Suppressor macrophage treated with lipopolysaccharide for 4 hours (primary cell): Measurements from ENCODE around the gene NEMP2.

Experiments
- DNase-seq: peaks from one replicate; pipeline ENCODE4 v3.0.0-alpha.2; 2020

NEMP2 gene

DNA sequence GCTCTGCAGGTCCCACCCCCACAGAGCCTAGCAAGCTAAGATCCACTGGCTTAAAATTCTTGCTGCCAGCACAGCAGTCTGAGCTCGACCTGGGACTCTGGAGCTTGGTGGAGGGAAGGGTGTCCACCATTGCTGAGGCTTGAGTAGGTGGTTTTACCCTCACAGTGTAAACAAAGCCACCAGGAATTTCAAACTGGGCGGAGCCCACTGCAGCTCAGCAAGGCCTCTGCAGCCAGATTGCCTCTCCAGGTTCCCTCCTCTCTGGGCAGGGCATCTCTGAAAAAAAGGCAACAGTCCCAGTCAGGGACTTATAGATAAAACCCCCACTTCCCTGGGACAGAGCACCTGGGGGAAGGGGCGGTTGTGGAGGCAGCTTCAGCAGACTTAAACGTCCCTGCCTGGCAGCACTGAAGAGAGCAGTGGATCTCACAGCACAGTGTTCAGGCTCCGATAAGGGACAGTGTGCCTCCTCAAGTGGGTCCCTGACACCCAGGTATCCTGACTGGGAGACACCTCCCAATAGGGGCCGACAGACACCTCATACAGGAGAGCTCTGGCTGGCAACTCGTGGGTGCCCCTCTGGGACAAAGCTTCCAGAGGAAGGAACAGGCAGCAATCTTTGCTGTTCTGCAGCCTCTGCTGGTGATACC lies 20.0 kb upstream of the NEMP2 start:
- no peak for DNase-seq

DNA sequence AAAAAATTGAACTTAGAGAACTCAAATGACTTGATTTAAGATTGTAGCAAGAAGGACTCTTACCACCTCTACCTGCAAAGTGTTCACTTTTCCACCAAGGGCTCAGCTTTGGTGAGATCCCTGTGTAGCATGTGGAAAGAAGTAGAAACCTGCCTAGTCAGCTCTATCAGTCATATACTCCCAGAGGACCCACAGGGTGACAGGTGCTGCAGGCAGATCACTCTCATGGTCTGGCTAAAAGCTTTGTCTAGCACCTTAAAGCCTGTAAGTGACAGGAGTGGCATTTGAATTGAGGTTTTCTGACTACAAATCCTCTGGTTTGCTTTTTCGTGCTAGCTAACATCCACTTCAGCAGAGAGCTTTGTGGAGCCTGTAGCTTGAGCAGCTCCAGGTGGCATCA lies 18.7 kb upstream of the NEMP2 start:
- DNase-seq: no peak

DNA sequence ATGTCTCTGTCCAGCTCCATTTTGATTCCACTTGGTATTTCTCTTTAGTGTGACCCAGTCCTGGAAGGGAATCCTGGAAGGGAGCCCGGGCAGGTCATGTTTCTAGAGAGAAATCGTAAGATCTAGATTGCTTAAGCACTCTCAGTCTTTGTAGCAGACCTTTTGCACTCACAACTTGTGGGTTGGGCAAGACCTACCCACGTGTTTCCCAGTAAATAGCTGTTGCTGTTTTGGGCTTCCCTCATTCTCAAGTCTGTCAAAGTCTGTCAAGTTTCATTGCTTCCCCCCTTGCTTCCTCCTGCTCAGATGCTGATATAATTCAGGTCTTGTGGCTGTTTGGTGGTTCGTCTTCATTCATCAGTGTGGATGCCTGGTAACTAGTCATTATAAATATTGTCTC lies 17.4 kb upstream of the NEMP2 start:
- DNase-seq: peak; percentile 67

DNA sequence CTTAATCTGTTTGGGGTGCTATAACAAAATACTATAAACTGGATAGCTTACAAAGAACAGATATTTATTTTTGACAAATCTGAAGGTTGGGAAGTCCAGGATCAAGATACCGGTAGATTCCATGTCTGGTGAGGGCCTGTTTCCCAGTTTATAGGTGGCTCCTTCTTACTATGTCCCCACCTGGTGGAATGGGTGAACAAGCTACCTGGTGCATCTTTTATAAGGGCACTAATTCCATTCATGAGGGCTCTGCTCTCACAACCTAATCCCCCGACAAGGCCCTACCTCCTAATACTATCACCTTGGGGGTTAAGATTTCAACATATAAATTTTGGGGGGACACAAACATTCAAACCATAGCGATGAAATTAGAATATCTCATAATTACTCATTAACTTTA lies 15.6 kb upstream of the NEMP2 start:
- no peak for DNase-seq

DNA sequence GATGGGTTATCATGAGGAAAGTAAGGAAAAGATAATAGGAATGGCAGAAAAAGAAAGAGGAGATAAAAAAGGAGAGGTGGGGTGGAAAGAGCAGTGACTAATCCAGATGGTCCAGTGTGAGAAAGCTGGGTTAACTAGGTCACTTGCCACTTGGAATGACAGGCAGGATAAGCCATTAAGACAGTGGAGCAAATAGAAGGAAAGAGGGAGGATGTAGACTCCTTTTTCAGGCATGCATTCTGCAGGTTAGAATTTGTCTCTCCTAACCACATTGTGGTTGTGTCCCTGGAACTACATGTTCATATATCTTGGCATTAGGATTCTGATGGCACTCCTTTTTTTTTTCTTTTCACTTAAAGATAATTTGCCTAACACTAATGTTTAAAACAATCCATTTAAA lies 13.4 kb upstream of the NEMP2 start:
- DNase-seq: no peak

DNA sequence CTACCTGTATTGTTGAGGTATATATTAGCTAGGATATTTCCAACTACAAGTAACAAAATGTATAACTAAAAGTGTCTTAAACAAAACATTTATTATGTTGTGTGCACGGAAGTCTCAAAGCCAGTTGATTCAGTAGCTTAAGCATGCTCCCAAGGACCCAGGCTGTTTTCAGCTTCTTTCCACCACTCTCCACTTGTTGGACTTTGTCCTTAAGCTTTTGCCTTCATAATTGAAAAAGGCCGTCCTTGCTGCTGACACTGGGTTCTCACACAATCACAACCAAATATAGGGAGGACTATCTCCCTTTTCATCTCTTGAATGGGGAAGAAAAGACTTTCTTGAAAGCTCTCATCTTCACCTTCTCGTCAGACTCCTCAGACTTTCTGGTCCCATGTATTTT lies 12.2 kb upstream of the NEMP2 start:
- DNase-seq: no peak

DNA sequence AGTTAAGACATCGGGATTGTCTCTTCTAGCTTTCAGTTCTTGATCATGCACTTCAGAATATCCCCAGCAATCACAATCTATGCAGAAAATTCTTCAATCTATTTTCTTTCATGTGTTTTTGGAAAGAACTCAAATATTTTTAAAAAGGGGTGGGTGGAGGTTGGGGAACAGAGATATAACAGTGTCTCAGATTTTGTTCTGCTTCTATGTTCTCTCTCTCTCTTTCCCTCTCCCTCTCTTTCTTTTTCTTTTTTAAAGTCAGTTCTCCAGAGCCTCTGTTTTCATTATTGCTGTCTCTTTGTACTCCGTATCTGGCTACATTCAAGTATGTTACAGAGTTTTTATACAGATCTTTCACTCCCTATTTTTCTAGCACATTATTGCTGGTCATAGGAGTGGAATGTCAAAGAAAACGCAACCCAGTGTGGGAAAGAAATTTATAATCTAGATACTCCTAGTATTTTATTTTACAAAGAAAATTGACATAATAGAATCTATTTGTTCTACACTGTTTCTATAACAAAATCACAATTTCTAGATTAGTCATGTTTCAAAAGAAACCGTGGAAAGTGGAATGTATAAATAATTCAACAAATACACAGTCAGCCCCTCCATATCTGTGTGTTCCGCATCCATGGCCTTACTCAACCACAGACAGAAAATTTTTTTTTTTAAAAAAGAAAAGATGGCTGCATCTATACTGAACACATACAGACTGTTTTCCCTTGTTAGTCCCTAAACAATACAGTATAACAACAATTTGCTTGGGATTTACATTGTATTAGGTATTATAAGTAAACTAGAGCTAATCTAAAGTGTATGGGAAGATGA lies 11.2 kb upstream of the NEMP2 start:
- DNase-seq: no peak

DNA sequence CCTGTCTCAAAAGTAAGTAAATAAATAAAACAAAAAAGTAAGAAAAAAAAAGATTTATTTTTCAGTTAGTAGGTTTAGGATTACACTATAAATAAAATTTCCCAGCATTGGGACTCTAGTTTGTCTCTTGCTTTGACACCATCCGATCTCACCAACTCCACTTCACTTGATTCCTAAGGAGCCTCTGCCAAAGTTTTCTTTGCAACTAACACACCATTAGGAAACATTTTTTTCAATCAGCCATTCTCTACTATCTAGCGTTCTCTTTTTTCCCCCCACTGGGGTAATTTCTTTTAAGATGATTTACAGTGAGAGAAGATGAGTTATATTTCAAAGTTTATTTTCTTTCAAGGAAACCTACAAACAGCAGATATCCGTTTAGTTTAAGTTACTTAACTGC lies 10.6 kb upstream of the NEMP2 start:
- no peak for DNase-seq

DNA sequence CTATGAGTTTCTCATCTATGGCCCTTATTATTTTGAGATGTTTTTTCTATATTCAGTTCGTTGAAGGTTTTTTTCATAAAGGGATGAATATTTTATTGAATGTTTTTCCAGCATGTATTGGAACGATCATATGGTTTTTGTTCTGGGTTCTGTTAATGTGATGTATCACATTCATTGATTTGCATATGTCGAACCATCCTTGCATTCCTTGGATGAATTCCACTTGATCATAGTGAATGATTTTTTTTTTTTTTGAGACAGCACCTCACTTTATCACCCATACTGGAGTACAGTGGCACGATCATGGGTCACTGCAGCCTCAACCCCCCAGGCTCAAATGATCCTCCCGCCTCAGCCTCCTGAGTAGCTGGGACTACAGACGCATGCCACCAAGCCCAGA lies 5.5 kb upstream of the NEMP2 start:
- DNase-seq: no peak

DNA sequence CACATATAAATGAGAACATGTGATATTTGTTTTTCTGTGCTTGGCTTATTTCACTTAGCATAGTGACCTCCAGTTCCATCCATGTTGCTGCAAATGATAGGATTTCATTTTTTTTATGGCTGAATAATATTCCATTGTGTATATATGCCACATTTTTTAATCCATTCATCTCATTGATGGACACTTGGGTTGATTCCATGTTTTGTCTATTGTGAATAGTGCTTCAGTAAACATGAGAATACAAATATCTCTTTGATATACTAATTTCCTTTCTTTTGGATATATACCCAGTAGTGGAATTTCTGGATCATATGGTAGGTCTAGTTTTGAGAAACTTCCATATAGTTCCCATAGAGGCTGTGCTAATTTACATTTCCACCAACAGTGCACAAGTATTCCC lies 3.7 kb upstream of the NEMP2 start:
- DNase-seq: no peak

DNA sequence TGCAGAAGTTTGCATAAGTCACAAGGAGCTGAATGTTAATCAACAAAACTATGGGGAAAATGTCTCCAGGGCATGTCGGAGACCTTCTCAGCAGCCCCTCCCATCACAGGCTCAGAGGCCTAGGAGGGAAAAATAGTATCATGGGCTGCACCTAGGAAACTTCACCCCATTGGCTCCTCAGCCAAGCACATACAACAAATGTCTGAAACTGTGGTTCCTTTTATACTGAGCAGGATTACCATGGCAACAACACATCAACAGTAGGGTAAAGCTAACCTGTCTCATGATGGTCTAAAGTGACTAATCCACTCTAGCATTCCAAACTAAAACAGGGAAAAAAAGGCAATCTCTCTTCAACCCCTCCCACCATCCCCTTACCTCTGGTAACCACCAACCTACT lies 3.2 kb upstream of the NEMP2 start:
- DNase-seq: no peak

DNA sequence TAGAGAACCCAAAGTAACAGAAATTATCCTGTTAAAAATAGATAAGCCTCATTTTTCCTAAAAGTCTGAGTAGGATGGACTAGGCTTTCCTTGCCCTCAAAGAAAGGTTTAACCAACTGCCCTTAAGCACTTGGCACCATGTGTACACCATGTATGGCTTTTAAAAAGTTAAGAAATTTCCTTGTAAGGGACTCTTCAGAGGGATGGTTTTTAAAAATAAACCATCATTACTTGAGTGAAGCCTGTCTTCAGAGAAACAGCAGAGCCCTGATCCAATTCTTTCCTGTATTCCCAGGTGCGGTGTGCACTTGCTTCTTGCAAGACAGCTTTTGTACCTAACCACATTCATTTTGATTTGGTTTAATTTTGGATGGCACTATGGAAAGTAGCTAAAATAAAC lies 1.1 kb upstream of the NEMP2 start:
- DNase-seq: no peak

DNA sequence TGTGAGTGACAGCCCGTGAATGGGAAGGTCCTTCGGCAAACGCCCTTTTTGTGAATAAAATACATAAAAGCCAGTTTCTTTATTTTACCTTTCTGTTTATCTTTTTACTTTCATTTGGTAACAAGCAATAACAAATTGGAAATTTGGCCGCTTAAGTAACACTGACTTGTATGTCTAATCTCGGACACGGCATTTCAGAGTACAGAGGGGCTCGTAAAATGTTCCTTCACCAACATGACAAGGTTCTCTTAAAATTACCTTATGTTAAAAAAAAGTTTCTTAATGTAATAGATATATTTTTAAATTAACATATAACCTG lies 558 bp upstream of the NEMP2 start:
- DNase-seq: peak; percentile 12

DNA sequence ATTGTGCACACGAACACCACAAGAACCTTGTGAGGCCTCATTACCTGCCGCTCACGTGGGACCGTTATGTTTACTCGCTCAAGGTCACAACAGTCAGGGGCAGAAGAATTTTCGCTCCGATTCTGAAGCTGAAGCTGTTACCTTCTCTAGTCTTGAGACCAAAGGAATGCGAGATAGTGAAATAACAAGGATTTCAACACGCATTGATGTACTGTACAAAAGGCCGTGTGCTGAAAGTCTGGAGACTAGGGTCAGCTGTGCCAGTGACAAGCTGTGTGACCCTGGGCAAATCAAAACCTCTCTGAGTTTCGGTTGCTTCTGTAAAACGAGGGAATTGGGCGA lies 583 bp downstream of the NEMP2 start:
- no peak for DNase-seq

DNA sequence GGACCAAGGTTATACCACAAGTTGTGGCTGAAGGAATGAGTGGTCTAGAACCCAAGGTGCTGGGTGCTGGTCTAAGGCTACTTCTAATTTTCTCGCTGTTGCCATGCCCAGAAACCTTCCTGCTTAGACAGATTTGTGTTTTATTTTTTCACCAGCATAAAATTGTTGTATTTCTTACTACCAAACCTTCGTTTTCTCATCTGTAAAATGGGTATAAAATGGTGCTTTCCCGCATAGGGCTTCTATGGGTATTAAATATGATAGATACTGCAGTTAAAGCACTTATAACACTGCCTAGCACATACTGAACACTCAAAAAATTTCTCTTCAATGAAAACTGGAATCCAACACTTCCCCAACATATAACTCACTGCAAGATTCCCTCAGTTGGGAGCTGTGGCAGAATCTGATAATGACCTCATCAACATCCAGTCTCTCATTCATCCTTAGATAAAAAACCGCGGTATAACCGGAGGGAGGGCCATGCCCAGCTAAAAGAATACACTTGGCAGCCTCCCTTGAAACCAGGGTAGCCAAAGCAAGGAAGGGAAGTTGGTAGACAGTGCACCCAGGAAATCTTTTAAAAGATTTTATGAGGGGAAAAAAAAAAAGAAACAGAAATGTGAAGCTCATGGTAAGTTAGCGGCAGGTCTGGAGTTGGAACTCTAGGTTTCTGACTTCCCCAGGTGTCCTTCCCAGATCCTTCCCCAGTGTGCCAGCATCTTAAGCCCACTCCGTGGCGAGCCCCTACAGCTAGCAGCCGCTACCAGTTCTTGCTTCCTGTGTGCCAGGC lies 1.2 kb downstream of the NEMP2 start:
- no peak for DNase-seq

DNA sequence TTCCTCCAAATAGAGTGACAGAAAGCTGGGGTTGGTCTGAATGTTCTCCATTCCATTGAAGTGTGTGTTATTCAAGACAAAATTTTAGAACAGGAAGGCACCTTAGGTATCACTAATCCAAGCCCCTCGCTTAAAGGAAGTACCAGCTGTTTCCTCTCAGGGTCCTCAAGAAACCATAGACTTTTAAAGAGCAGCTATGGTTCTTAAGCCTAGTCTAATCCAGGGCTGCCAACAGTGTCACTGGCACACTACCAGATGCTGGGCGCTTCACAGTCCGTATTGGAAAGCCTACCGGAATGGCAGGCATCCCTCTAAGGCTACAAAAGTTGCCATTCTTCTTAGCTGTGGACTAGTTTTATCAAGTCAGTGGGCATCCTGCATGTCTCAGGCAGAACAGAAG lies 1.9 kb downstream of the NEMP2 start:
- no peak for DNase-seq

DNA sequence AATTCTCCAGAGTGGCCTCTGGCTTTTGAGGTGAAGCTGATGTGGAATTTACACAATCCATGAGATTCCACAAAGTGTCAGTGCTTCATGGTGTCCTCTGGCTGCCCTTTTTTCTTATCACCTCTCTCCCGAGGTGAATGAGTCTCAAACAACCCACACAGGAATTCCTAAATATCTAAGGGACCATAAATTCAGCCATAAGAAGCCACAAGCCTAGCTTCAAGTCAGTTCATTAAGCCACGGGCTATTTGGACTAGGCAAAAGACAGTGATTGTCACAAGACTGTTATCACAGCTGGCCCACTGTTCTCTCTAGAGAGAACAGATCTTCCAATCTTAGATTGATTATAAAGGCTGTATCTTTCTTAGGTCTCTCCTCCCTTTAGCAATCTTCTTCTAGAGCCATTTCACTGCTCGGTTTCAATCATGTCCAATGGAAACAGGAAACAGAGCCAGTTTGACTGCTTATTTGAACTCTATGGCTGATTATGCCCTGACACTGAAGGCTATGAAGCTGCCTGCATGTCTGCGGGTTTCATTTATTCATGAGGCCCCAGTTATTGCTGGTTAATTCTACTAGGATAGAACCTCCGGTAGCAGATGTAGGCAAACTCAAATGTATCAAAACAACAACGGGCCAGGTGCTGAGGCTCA lies 4.1 kb downstream of the NEMP2 start:
- DNase-seq: no peak

DNA sequence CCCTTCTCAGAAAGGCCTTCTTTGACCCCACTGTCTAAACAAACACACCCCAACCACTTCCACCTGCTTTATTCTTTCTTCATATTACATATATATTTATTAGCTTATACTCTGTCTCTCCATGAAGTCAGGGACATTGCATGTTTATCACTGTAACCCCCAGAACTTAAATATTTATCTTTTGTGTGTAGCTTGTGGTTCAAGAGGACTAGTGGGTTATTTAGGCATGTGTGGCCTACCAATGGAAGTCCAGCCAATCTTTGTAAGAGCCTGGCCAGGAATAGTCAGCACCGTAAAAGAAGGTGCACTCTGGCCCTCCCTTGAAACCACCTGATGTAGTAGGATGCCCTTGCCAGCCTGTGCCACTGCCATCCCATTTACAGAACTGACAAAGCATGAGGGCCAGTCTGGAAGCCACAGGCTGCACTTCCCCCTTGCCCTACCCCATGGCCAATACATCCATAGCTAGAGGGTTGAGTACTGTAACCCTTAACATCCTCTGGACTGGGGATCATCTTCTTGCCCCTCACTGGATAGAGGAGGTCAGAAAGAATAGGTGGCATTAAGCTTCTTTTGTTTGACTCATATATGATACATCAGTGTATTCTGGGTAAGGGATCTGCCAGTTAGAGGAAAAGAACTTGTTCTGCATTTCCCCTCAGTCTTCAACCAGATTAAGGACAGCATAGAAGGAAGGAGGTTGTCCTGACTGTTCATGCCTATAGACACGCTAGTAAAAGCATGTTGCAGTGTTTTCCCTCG lies 4.9 kb downstream of the NEMP2 start:
- DNase-seq: peak; percentile 36

DNA sequence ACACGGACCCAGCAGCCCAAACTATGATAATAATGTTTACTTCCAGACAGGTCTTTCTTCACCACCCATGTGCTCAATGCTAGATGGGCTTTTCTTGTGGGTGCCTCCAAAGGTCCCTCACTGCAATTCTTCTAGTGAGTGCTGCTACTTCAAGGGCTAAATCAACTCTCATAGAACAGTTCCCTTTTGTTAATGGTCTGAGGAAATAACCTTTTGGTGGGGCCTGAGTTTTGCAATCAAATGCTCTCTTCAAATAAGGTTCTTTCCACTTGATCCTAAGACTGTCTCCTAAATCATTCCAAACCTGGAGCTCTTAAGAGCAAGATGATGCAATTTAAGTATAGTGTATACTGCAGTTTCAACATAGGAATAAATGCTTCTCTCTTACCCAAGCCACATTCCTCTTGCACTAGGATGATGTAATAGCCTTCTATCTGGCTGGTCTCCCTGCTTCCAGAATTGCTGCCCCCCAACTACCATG lies 6.0 kb downstream of the NEMP2 start:
- DNase-seq: peak; percentile 59

DNA sequence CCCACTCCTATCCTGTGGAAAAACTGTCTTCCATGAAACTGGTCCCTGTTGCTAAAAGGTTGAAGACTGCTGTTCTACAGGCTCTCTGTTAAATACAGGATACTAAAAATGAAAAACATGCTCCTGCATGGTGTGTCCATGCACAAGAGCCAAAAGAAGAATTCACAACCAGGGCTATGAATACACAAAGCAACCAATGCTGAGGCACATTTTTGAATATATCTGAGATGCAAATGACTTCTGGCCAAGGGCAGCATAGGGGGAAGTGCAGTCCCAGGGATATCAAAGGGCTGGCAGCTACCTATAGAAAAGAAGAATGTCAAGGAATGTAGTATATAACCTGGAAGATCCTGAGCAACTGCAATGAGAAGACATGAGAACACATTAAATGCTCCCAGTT lies 6.6 kb downstream of the NEMP2 start:
- no peak for DNase-seq

DNA sequence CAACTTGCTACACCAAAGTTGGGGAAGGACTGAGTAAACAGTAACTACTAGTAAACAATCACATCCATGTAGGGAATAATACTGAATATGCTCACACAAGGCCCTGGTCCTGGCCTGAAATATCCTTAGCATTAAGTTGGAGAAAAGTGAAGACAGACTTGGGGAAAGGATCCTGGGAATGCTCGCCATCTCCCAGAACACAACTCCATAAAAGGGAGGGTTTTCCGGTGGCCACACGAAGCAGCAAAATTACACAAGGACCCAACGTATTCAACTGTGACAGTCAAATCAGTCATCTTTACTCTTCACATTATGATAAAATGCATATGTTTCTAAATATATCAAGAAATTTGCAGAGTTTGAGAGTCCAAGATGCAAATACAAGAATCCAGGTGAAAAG lies 7.3 kb downstream of the NEMP2 start:
- no peak for DNase-seq

DNA sequence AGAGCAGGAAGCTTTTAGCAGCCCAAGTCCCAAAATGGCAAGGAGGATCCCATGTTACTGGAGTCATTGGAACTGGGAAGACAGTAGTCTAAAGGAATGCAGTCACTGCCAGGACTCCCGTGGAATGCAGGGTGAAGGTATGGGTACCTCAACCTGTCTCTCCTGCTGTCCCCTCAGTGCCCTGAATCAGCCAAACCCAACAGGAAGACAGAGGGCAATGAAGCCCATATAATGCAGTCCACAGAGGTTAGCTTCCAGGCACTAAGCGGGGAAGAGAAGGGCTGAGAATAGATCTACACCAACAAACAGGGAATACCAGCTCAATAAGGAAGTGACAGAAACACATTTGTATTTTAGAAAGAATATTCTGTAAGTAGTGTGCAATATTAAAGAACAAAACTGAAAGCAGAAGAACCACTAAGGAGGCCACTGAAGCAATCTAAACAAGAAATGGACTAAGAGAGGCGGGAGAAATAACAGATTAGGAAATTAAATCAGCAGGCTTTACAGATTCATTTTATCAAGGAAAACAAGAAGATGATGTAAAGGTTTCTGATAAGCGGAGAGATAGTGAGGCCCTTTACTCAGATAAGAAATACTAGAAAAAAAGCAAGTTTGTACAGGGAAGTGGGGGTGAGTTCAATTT lies 8.3 kb downstream of the NEMP2 start:
- peak; percentile 74 for DNase-seq
